ENCODE data around the gene FAM53B. TPM values are rescaled to one million over a fixed set of nuclear protein-coding genes. Genes with fewer than 3 reads are reported as not detected.

Gene FAM53B
- polyA plus RNA-seq, 3 donors: 7.1 to 12.8 (median 9.8) TPM

- no peak overlapping the region for H3K27ac ChIP-seq (ENCODE audit: low read depth, low read length)
- 0 to 1% (median 1%) methylated on average over 95 to 101 of the region's 101 CpGs for WGBS, 3 donors
Measured at GRCh38 chr10:124743191-124744101, 732 bp downstream of the FAM53B start.

- WGBS, 3 donors: 7 to 12% (median 9%) methylated on average over 42 of the region's 42 CpGs
- H3K27ac ChIP-seq (ENCODE audit: low read depth, low read length): peak overlapping the region; percentile 24
Measured at GRCh38 chr10:124742413-124743190, 1.6 kb downstream of the FAM53B start.

- WGBS, 3 donors: 47 to 65% (median 48%) methylated on average over 9 of the region's 9 CpGs
- no peak overlapping the region for H3K27ac ChIP-seq (ENCODE audit: low read depth, low read length)
Measured at GRCh38 chr10:124741922-124742412, 2.2 kb downstream of the FAM53B start.

GRCh38 chr10:124741281-124741921 lies 2.8 kb downstream of the FAM53B start:
- H3K27ac ChIP-seq (ENCODE audit: low read depth, low read length): no peak overlapping the region
- 23 to 24% (median 24%) methylated on average over 13 of the region's 13 CpGs for WGBS, 3 donors

- WGBS, 3 donors: 8 to 38% (median 11%) methylated on average over 18 of the region's 18 CpGs
- no peak overlapping the region for H3K27ac ChIP-seq (ENCODE audit: low read depth, low read length)
Measured at GRCh38 chr10:124740369-124741280, 3.6 kb downstream of the FAM53B start.

GRCh38 chr10:124739986-124740368 lies 4.2 kb downstream of the FAM53B start:
- H3K27ac ChIP-seq (ENCODE audit: low read depth, low read length): no peak overlapping the region
- 24 to 60% (median 26%) methylated on average over 7 of the region's 7 CpGs for WGBS, 3 donors

- WGBS, 3 donors: 62 to 66% (median 65%) methylated on average over 13 of the region's 13 CpGs
- H3K27ac ChIP-seq (ENCODE audit: low read depth, low read length): no peak overlapping the region
Measured at GRCh38 chr10:124739119-124739921, 4.9 kb downstream of the FAM53B start.

GRCh38 chr10:124738441-124738840 lies 5.7 kb downstream of the FAM53B start:
- WGBS, 3 donors: 66 to 85% (median 67%) methylated on average over 6 of the region's 6 CpGs

GRCh38 chr10:124737708-124738107 lies 6.5 kb downstream of the FAM53B start:
- no peak overlapping the region for H3K27ac ChIP-seq (ENCODE audit: low read depth, low read length)
- whole genome bisulfite sequencing, 3 donors: 66 to 83% (median 67%) methylated on average over 2 of the region's 2 CpGs

More at GRCh38 chr10:124738441-124738840, 5.7 kb downstream of the FAM53B start:
- no peak overlapping the region for H3K27ac ChIP-seq (ENCODE audit: low read depth, low read length)

GRCh38 chr10:124737221-124737620 lies 7.0 kb downstream of the FAM53B start:
- 52 to 75% (median 72%) methylated on average over 7 of the region's 7 CpGs for WGBS, 3 donors
- no peak overlapping the region for H3K27ac ChIP-seq (ENCODE audit: low read depth, low read length)

GRCh38 chr10:124736491-124737136 lies 7.6 kb downstream of the FAM53B start:
- H3K27ac ChIP-seq (ENCODE audit: low read depth, low read length): no peak overlapping the region
- 20 to 38% (median 38%) methylated on average over 11 of the region's 11 CpGs for WGBS, 3 donors

GRCh38 chr10:124735491-124736286 lies 8.5 kb downstream of the FAM53B start:
- WGBS, 3 donors: 88 to 91% (median 90%) methylated on average over 15 of the region's 15 CpGs

GRCh38 chr10:124734311-124735166 lies 9.6 kb downstream of the FAM53B start:
- H3K27ac ChIP-seq (ENCODE audit: low read depth, low read length): no peak overlapping the region
- WGBS, 3 donors: 90 to 92% (median 91%) methylated on average over 16 of the region's 16 CpGs

More at GRCh38 chr10:124735491-124736286, 8.5 kb downstream of the FAM53B start:
- no peak overlapping the region for H3K27ac ChIP-seq (ENCODE audit: low read depth, low read length)

GRCh38 chr10:124733571-124734245 lies 10.5 kb downstream of the FAM53B start:
- 71 to 74% (median 73%) methylated on average over 13 of the region's 13 CpGs for WGBS, 3 donors
- no peak overlapping the region for H3K27ac ChIP-seq (ENCODE audit: low read depth, low read length)

All from adipose tissue (tissue), 3 donors.